Activated CD8-positive, alpha-beta T cell treated with anti-CD3 and anti-CD28 coated beads, Interleukin-2, amount 10 ng/mL, durations not matched to agents 7 days and 5 days (primary cell): Measurements from ENCODE around the gene BCL2L12. TPM values are rescaled to one million over a fixed set of nuclear protein-coding genes. Genes with fewer than 3 reads are reported as not detected.

Source experiments
- microRNA-seq: library from miRNA; unstranded; fragments of <30 nt; microRNA quantifications from one replicate; pipeline ENCODE4 v1.2.0, GENCODE V29; 2022
- total RNA-seq, 2 experiments: library from RNA; stranded (reverse); gene quantifications; one replicate each; pipeline ENCODE4 v1.2.3, GENCODE V29; 2021

The BCL2L12 gene
- total RNA-seq, 2 experiments from 2014 or later, result 84.7 to 87.7 TPM

Small RNA genes within 50 kb of the gene (microRNA-seq; reads per million reads assigned to microRNA genes)
- gene MIR5088, result not detected

Other genes starting within 250 kb of the BCL2L12 start
- gene PTH2, start 242.5 kb upstream of the BCL2L12 start, total RNA-seq, result not detected
- gene GFY, start 240.5 kb upstream of the BCL2L12 start, total RNA-seq, result not detected
- gene SLC17A7, start 224.4 kb upstream of the BCL2L12 start, total RNA-seq, result under 1 TPM in 1 of 2 experiments, not detected in 1; 0.16 TPM
- gene PIH1D1, start 214.1 kb upstream of the BCL2L12 start, total RNA-seq, result 100 to 1,000 TPM; 128 to 129 TPM
- 10 to 100 TPM; 36.6 to 37.5 TPM for gene ALDH16A1, start 212.7 kb upstream of the BCL2L12 start, total RNA-seq
- 100 to 1,000 TPM; 280 to 297 TPM for gene FLT3LG, start 191.7 kb upstream of the BCL2L12 start, total RNA-seq
- 1,000 to 10,000 TPM; 1,992 to 2,019 TPM for gene RPL13A, start 178.3 kb upstream of the BCL2L12 start, total RNA-seq
- 1,000 to 10,000 TPM; 2,117 to 2,361 TPM for gene RPS11, start 169.5 kb upstream of the BCL2L12 start, total RNA-seq
- 1 to 10 TPM; 7.5 to 8.4 TPM for gene FCGRT, start 153.3 kb upstream of the BCL2L12 start, total RNA-seq
- gene RCN3, start 137.9 kb upstream of the BCL2L12 start, total RNA-seq, result 1 to 10 TPM; 1.9 to 2.8 TPM
- 100 to 1,000 TPM; 147 to 159 TPM for gene NOSIP, start 85.4 kb upstream of the BCL2L12 start, total RNA-seq
- 1 to 10 TPM; 1.5 to 1.9 TPM for gene PRRG2, start 84.6 kb upstream of the BCL2L12 start, total RNA-seq
- gene PRR12, start 74.8 kb upstream of the BCL2L12 start, total RNA-seq, result 10 to 100 TPM; 39.4 to 39.9 TPM
- gene RRAS, start 25.8 kb upstream of the BCL2L12 start, total RNA-seq, result 1 to 10 TPM; 8.1 to 8.4 TPM
- gene SCAF1, start 23.7 kb upstream of the BCL2L12 start, total RNA-seq, result 10 to 100 TPM; 61.0 to 64.1 TPM
- gene IRF3, start 76 bp upstream of the BCL2L12 start, total RNA-seq, result 100 to 1,000 TPM; 133 to 137 TPM
- gene PRMT1, start 11.3 kb downstream of the BCL2L12 start, total RNA-seq, result 100 to 1,000 TPM; 160 to 169 TPM
- gene ADM5, start 23.7 kb downstream of the BCL2L12 start, total RNA-seq, result 1 to 10 TPM; 4.4 to 4.5 TPM
- gene CPT1C, start 25.2 kb downstream of the BCL2L12 start, total RNA-seq, result under 1 TPM; 0.52 to 0.82 TPM
- 1 to 10 TPM; 1.1 to 1.5 TPM for gene TSKS, start 97.4 kb downstream of the BCL2L12 start, total RNA-seq
- 10 to 100 TPM; 88.1 to 96.4 TPM for gene AP2A1, start 101.1 kb downstream of the BCL2L12 start, total RNA-seq
- gene FUZ, start 147.4 kb downstream of the BCL2L12 start, total RNA-seq, result 10 to 100 TPM; 23.1 to 24.2 TPM
- 10 to 100 TPM; 59.9 to 62.2 TPM for gene MED25, start 152.4 kb downstream of the BCL2L12 start, total RNA-seq
- gene PTOV1, start 185.2 kb downstream of the BCL2L12 start, total RNA-seq, result 10 to 100 TPM; 78.8 to 94.3 TPM
- gene PNKP, start 201.6 kb downstream of the BCL2L12 start, total RNA-seq, result 100 to 1,000 TPM; 113 to 120 TPM
- gene AKT1S1, start 211.4 kb downstream of the BCL2L12 start, total RNA-seq, result 10 to 100 TPM; 15.6 to 16.4 TPM
- gene TBC1D17, start 211.8 kb downstream of the BCL2L12 start, total RNA-seq, result 10 to 100 TPM; 28.6 to 30.8 TPM
- 1 to 10 TPM; 1.2 to 1.6 TPM for gene IL4I1, start 231.0 kb downstream of the BCL2L12 start, total RNA-seq